PC-3 (cell line): ENCODE data around the gene PHLDB1.

ENCODE experiments used
- CTCF ChIP-seq: fragments of 300-600 bp; sonication (generic); conservative IDR thresholded peaks from 2 replicates; pipeline ENCODE4 v1.5.1; 2017; ENCODE audit warnings: antibody characterized with exemption, low read depth, mild to moderate bottlenecking, low read length
- EZH2 ChIP-seq: fragments of 300-600 bp; sonication (generic); IDR thresholded peaks from one replicate; pipeline ENCODE4 v1.6.1; 2017; ENCODE audit warnings: antibody characterized with exemption, mild to moderate bottlenecking, low read length; ENCODE audit not compliant: unreplicated experiment

GRCh38 chr11:118691926-118692830 lies 84.8 kb downstream of the PHLDB1 start:
- TF ChIP-seq CTCF, result no peak
- TF ChIP-seq EZH2, result no peak
